Endodermal cell (in vitro differentiated cells): ENCODE measurements around the gene COPS4. TPM values are rescaled to one million over a fixed set of nuclear protein-coding genes. Genes with fewer than 3 reads are reported as not detected.

ENCODE experiments used
- DNase-seq: peaks from one replicate; pipeline ENCODE4 v3.0.0-alpha.2; 2017
- H3K27ac ChIP-seq: 2 replicates; pipeline ENCODE4 v1.5.1; 2013; ENCODE audit warnings: mild to moderate bottlenecking, low read depth, low read length, moderate library complexity
- H3K27me3 ChIP-seq: 2 replicates; pipeline ENCODE4 v1.6.1; 2013; ENCODE audit warnings: mild to moderate bottlenecking, low read length, moderate library complexity; ENCODE audit not compliant: insufficient read depth, control insufficient read depth, poor library complexity, severe bottlenecking
- H3K36me3 ChIP-seq: 2 replicates; pipeline ENCODE4 v1.7.0; 2013; ENCODE audit warnings: mild to moderate bottlenecking, low read length, moderate library complexity; ENCODE audit not compliant: control insufficient read depth, insufficient read depth
- H3K4me1 ChIP-seq: one replicate; pipeline ENCODE4 v1.7.0; 2013; ENCODE audit warnings: low read length; ENCODE audit not compliant: control insufficient read depth, insufficient read depth
- H3K4me3 ChIP-seq: 2 replicates; pipeline ENCODE4 v1.5.1; 2013; ENCODE audit warnings: mild to moderate bottlenecking, low read length, moderate library complexity
- H3K9ac ChIP-seq: 2 replicates; pipeline ENCODE4 v1.6.1; 2013; ENCODE audit warnings: mild to moderate bottlenecking, low read length, moderate library complexity; ENCODE audit not compliant: poor library complexity, severe bottlenecking; ENCODE audit errors: extremely low read depth
- H3K9me3 ChIP-seq: 2 replicates; pipeline ENCODE4 v1.6.1; 2013; ENCODE audit warnings: mild to moderate bottlenecking, low read length, moderate library complexity; ENCODE audit not compliant: control insufficient read depth
- H3K27ac Mint-ChIP-seq: 2 replicates; pipeline ENCODE4 v1.8.0; 2020; ENCODE audit warnings: mixed read lengths
- H3K27me3 Mint-ChIP-seq: 2 replicates; pipeline ENCODE4 v1.8.0; 2021; ENCODE audit warnings: mild to moderate bottlenecking, mixed read lengths; ENCODE audit not compliant: insufficient read depth
- H3K36me3 Mint-ChIP-seq: 2 replicates; pipeline ENCODE4 v1.8.0; 2020; ENCODE audit warnings: low read depth, mixed read lengths
- H3K4me1 Mint-ChIP-seq: 2 replicates; pipeline ENCODE4 v1.8.0; 2020; ENCODE audit warnings: mixed read lengths
- H3K4me3 Mint-ChIP-seq: 2 replicates; pipeline ENCODE4 v1.8.0; 2020; ENCODE audit warnings: mild to moderate bottlenecking, moderate library complexity, mixed read lengths
- H3K9me3 Mint-ChIP-seq: 2 replicates; pipeline ENCODE4 v1.8.0; 2020; ENCODE audit warnings: mild to moderate bottlenecking, mixed read lengths
- CTCF ChIP-seq: fragments of 200-600 bp; sonication (generic); conservative IDR thresholded peaks from 2 replicates; pipeline ENCODE4 v1.5.0; 2021; ENCODE audit warnings: antibody characterized with exemption, mild to moderate bottlenecking
- WGBS, 2 experiments: methylation state at CpG; one replicate each; pipeline versions ENCODE4 v1.1.5 to v1.1.7; 2013; ENCODE audit warnings: missing lambda C conversion rate in 2 of 2, mixed read lengths in 1 of 2; ENCODE audit not compliant: insufficient coverage in 1 of 2, insufficient read length in 1 of 2; 5-methylcytosine and 5-hydroxymethylcytosine counted together
- total RNA-seq, 2 donors: library from RNA; stranded (reverse); fragmentation: NEBNext Ultra II Directional in 1 of 2; extraction: Animal tissue kit (Norgen Biotek cat#: 25700) in 1 of 2; gene quantifications; 2 replicates in 1 of 2; 3 replicates in 1 of 2; pipeline ENCODE4 v1.2.1, GENCODE V29; 2021

Gene COPS4
- total RNA-seq, 2 donors from 2014 or later, result 34.8 to 39.4 TPM

- Histone ChIP-seq H3K9me3 (no peaks in the 10 kb centered on the region), H3K36me3 (no peaks in the 10 kb centered on the region), H3K27ac (no peak overlapping the region), H3K4me1 (no peaks in the 10 kb centered on the region), H3K4me3 (no peak overlapping the region), H3K9ac (no peak overlapping the region), H3K27me3 (peaks cover 11% of the 10 kb centered on the region)
- TF ChIP-seq CTCF, result no peak
- WGBS, 2 experiments, result 86 to 93% methylated on average over 2 of the region's 2 CpGs
- H3K4me3 Mint-ChIP-seq, result no peak overlapping the region
- H3K9me3 Mint-ChIP-seq, result no peaks in the 10 kb centered on the region
- no peak for DNase-seq
- H3K27ac Mint-ChIP-seq, result no peak overlapping the region
- no peaks in the 10 kb centered on the region for H3K36me3 Mint-ChIP-seq
- H3K4me1 Mint-ChIP-seq, result peaks cover 15% of the 10 kb centered on the region
- H3K27me3 Mint-ChIP-seq, result peaks cover 11% of the 10 kb centered on the region
Measured at GRCh38 chr4:83112231-83112630, 77.2 kb downstream of the COPS4 start.

- Histone ChIP-seq H3K27me3 (peaks cover 11% of the 10 kb centered on the region), H3K27ac (no peak overlapping the region), H3K9me3 (no peaks in the 10 kb centered on the region), H3K36me3 (no peaks in the 10 kb centered on the region), H3K4me3 (no peak overlapping the region), H3K4me1 (no peaks in the 10 kb centered on the region), H3K9ac (no peak overlapping the region)
- 94 to 97% methylated on average over 16 of the region's 16 CpGs for WGBS, 2 experiments
- no peaks in the 10 kb centered on the region for H3K36me3 Mint-ChIP-seq
- DNase-seq, result no peak
- H3K27me3 Mint-ChIP-seq, result peaks cover 11% of the 10 kb centered on the region
- H3K4me3 Mint-ChIP-seq, result no peak overlapping the region
- no peak for TF ChIP-seq CTCF
- no peak overlapping the region for H3K27ac Mint-ChIP-seq
- H3K4me1 Mint-ChIP-seq, result peaks cover 15% of the 10 kb centered on the region
- no peaks in the 10 kb centered on the region for H3K9me3 Mint-ChIP-seq
Measured at GRCh38 chr4:83112678-83113428, 77.9 kb downstream of the COPS4 start.

GRCh38 chr4:83113429-83113786 is 78.4 kb downstream of the COPS4 start:
- Mint-ChIP-seq H3K4me3 (no peak overlapping the region), H3K27me3 (peaks cover 7% of the 10 kb centered on the region), H3K4me1 (peaks cover 15% of the 10 kb centered on the region), H3K27ac (no peak overlapping the region), H3K36me3 (no peaks in the 10 kb centered on the region), H3K9me3 (no peaks in the 10 kb centered on the region)
- Histone ChIP-seq H3K4me1 (no peaks in the 10 kb centered on the region), H3K27ac (no peak overlapping the region), H3K27me3 (peaks cover 9% of the 10 kb centered on the region), H3K9me3 (no peaks in the 10 kb centered on the region), H3K4me3 (no peak overlapping the region), H3K9ac (no peak overlapping the region), H3K36me3 (no peaks in the 10 kb centered on the region)
- 85 to 100% methylated on average over 3 of the region's 3 CpGs for WGBS, 2 experiments
- DNase-seq, result no peak
- TF ChIP-seq CTCF, result no peak
